A549 (cell line): ENCODE measurements around the gene GDF9.

ENCODE experiments used
- CEBPB ChIP-seq, 2 experiments: fragments of >200 bp in 1 of 2; sonication (Bioruptor Twin) in 1 of 2; formaldehyde crosslinking in 1 of 2; IDR thresholded peaks; 2 replicates each; pipeline ENCODE4 v1.6.1; 2012 to 2016
- CHD2 ChIP-seq: fragments of 150-350 bp; IDR thresholded peaks from 2 replicates; pipeline ENCODE4 v1.6.1; 2014; ENCODE audit warnings: low read length; ENCODE audit not compliant: partially characterized antibody
- CTCF ChIP-seq: fragments of >200 bp; sonication (Bioruptor Twin); formaldehyde crosslinking; IDR thresholded peaks from 3 replicates; pipeline ENCODE4 v1.5.1; 2016
- HDAC2 ChIP-seq: fragments of 200-600 bp; sonication (generic); IDR thresholded peaks from 2 replicates; pipeline ENCODE4 v1.6.1; 2016
- POLR2A ChIP-seq: IDR thresholded peaks from 2 replicates; pipeline ENCODE4 v1.6.1; 2012; ENCODE audit warnings: mild to moderate bottlenecking, low read length
- REST ChIP-seq: fragments of 200-600 bp; sonication (generic); IDR thresholded peaks from 2 replicates; pipeline ENCODE4 v1.6.1; 2016; ENCODE audit warnings: antibody characterized with exemption, mild to moderate bottlenecking, moderate library complexity
- RFX5 ChIP-seq: fragments of 450-650 bp; IDR thresholded peaks from 2 replicates; pipeline ENCODE4 v1.7.1; 2014; ENCODE audit warnings: antibody characterized with exemption, mild to moderate bottlenecking, moderate library complexity

DNA sequence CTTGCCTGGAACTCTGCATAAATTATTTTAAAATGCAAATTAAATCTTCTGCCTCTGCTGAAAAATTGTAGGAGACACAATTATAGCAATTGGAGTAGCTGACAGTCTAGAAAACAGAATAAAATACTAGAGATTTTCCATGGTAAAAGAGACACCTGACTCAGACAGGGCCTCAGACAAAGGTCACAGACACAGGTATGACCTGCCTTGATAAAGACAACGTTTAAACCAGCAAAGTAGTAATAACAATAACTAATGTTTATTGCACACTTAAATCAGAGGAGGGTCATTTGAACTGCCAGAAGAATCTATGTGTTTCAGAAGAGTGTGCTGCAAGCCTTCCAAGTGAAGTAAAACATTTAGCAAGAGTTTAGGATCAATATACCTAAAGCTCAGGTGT lies 49.3 kb downstream of the GDF9 start:
- no peak for TF ChIP-seq REST
- no peak for TF ChIP-seq HDAC2
- no peak for TF ChIP-seq CEBPB (IDR thresholded peaks at IDR 0.05)
- TF ChIP-seq POLR2A: no peak
- no peak for TF ChIP-seq CTCF
- no peak for TF ChIP-seq RFX5
- TF ChIP-seq CHD2: no peak
